Tibial artery (tissue), 4 donors: ENCODE measurements around the gene GLRX3.

Experiments used
- DNase-seq, 2 donors: peaks; one replicate each; pipeline ENCODE4 v3.0.0-alpha.2; 2019
- H3K27ac ChIP-seq, 2 donors: fragments of 200-600 bp; sonication (generic) in 1 of 2; 1 replicate in 1 of 2; 2 replicates in 1 of 2; pipeline ENCODE4 v1.5.1; 2018 to 2019; ENCODE audit warnings: mild to moderate bottlenecking in 1 of 2
- H3K27me3 ChIP-seq, 2 donors: fragments of 200-600 bp; sonication (generic) in 1 of 2; one replicate each; pipeline versions ENCODE4 v1.5.1 to v1.6.0; 2016 to 2019
- H3K36me3 ChIP-seq, 3 donors: fragments of 200-600 bp; sonication (generic) in 2 of 3; one replicate each; pipeline ENCODE4 v1.5.1; 2016 to 2019; ENCODE audit warnings: mild to moderate bottlenecking in 2 of 3
- H3K4me1 ChIP-seq, 4 donors: fragments of 200-600 bp; sonication (generic) in 2 of 4; 1 replicate in 3 of 4; 2 replicates in 1 of 4; pipeline ENCODE4 v1.5.1; 2016 to 2019
- H3K4me3 ChIP-seq, 2 donors: fragments of 200-600 bp; sonication (generic) in 1 of 2; 1 replicate in 1 of 2; 2 replicates in 1 of 2; pipeline ENCODE4 v1.5.1; 2018 to 2019; ENCODE audit warnings: mild to moderate bottlenecking in 2 of 2
- H3K9me3 ChIP-seq, 3 donors: fragments of 200-600 bp; sonication (generic) in 1 of 3; one replicate each; pipeline ENCODE4 v1.5.1; 2016 to 2019
- CTCF ChIP-seq, 2 experiments: fragments of 200-600 bp in 1 of 2; fragments of 450-650 bp in 1 of 2; IDR thresholded peaks; one replicate each; pipeline ENCODE4 v1.5.1; 2017 to 2019; ENCODE audit warnings: antibody characterized with exemption in 2 of 2, mild to moderate bottlenecking in 1 of 2, moderate library complexity in 1 of 2
- intact Hi-C: fragments of 100-400 bp; cut with DNase I; formaldehyde crosslinking; loops from one replicate; pipeline ENCODE4 v1.15.0; 2023; ENCODE audit warnings: low total_unique reads

GLRX3 gene

GRCh38 chr10:130215931-130216231 lies 79.7 kb downstream of the GLRX3 start:
- Histone ChIP-seq H3K9me3 (peaks cover 0 to 3% (median 0%) of the 10 kb centered on the region in 3 donors), H3K27ac (no peak overlapping the region), H3K4me3 (no peak overlapping the region), H3K36me3 (no peaks in the 10 kb centered on the region), H3K4me1 (no peaks in the 10 kb centered on the region), H3K27me3 (no peaks in the 10 kb centered on the region)
- DNase-seq, result peak; percentile 2 to 10
- no peak for TF ChIP-seq CTCF (IDR thresholded peaks at IDR 0.05)
- intact Hi-C loops, result no loop called here

GRCh38 chr10:130218181-130218641 lies 82.0 kb downstream of the GLRX3 start:
- Histone ChIP-seq H3K9me3 (peaks cover 0 to 3% (median 0%) of the 10 kb centered on the region in 3 donors), H3K27ac (no peak overlapping the region), H3K27me3 (no peaks in the 10 kb centered on the region), H3K4me1 (no peaks in the 10 kb centered on the region), H3K4me3 (no peak overlapping the region), H3K36me3 (no peaks in the 10 kb centered on the region)
- intact Hi-C loops, result no loop called here
- TF ChIP-seq CTCF (IDR thresholded peaks at IDR 0.05), result no peak
- peak; percentile 12 to 52 for DNase-seq

- H3K9me3 ChIP-seq, result peaks cover 0 to 3% (median 0%) of the 10 kb centered on the region in 3 donors
- no peak overlapping the region for H3K27ac ChIP-seq
- H3K4me3 ChIP-seq, result no peak overlapping the region
- intact Hi-C loops, result no loop called here
- H3K4me1 ChIP-seq, result no peaks in the 10 kb centered on the region
- DNase-seq, result peak; percentile 18 to 32
- no peaks in the 10 kb centered on the region for H3K27me3 ChIP-seq
- H3K36me3 ChIP-seq, result no peaks in the 10 kb centered on the region
- TF ChIP-seq CTCF (IDR thresholded peaks at IDR 0.05), result no peak
Observed at GRCh38 chr10:130218936-130219335, 82.7 kb downstream of the GLRX3 start.

GRCh38 chr10:130220251-130221185 lies 84.3 kb downstream of the GLRX3 start:
- Histone ChIP-seq H3K4me1 (no peaks in the 10 kb centered on the region), H3K36me3 (no peaks in the 10 kb centered on the region), H3K27me3 (no peaks in the 10 kb centered on the region), H3K4me3 (no peak overlapping the region), H3K27ac (no peak overlapping the region), H3K9me3 (no peaks in the 10 kb centered on the region)
- intact Hi-C loops, result no loop called here
- DNase-seq, result peak; percentile 19 to 44
- TF ChIP-seq CTCF (IDR thresholded peaks at IDR 0.05), result no peak

GRCh38 chr10:130221456-130222375 lies 85.5 kb downstream of the GLRX3 start:
- Histone ChIP-seq H3K9me3 (peaks cover 0 to under 1% (median under 1%) of the 10 kb centered on the region in 3 donors), H3K4me1 (no peaks in the 10 kb centered on the region), H3K4me3 (no peak overlapping the region), H3K36me3 (no peaks in the 10 kb centered on the region), H3K27ac (no peak overlapping the region), H3K27me3 (no peaks in the 10 kb centered on the region)
- intact Hi-C loops, result no loop called here
- TF ChIP-seq CTCF (IDR thresholded peaks at IDR 0.05), result no peak
- peak in 1 of 2 donors; percentile 32 for DNase-seq
